COLO668 (cell line): ENCODE data around the gene TBL1X.

Source experiments
- DNase-seq: peaks from one replicate; lab custom pipeline; 2025; ENCODE audit not compliant: unreplicated experiment; lab: John Stamatoyannopoulos, UW

The TBL1X gene

GRCh38 chrX:9789555-9789954 is 324.7 kb downstream of the TBL1X start:
- no peak for DNase-seq
